HG02642 (cell line): ENCODE results near the gene KIAA0930.

Source experiments
- ATAC-seq: cut with Tn5 transposase; IDR thresholded peaks from one replicate; pipeline ENCODE4 v1.9.1; 2021; ENCODE audit warnings: mild to moderate bottlenecking; ENCODE audit not compliant: unreplicated experiment, poor library complexity

The KIAA0930 gene

GRCh38 chr22:45155050-45155840, 85.4 kb downstream of the KIAA0930 start:
- ATAC-seq = no peak

DNA sequence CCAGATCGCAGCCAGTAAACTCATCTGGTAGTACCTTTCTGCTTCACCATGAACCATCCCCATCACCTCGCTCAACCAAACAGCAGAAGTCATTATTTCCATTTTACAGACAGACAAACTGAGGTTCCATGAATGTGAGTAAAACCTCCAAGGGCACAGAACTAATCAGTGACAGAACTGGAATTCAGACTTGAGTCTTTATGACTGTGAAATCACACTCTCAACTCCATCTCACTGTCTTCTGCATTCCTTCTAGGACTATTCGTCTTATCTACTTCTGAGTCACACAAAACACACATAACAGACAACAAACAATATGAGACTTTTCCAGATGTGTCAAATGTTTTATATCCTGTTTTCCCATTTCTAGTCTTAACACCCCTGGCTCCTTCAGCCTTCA, 86.3 kb downstream of the KIAA0930 start:
- ATAC-seq = no peak

DNA sequence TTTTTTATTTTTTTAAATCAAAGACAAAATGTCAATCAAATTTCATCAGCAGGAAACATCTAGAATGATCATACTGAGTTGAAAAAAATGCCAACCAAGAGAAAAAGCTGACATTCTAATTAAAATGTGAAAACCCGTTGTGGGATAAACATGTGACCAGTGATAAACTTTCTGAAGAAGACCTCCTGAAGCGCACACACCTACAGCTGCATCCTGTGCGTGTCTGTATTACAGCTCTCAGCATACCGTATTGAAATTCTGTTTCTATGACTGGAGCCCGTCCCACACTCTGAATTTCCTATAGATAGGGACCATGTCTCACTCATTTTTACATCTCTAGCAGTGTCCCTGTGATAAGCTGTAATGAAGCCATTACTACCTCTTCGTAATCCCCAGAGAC, 89.2 kb downstream of the KIAA0930 start:
- no peak for ATAC-seq

DNA sequence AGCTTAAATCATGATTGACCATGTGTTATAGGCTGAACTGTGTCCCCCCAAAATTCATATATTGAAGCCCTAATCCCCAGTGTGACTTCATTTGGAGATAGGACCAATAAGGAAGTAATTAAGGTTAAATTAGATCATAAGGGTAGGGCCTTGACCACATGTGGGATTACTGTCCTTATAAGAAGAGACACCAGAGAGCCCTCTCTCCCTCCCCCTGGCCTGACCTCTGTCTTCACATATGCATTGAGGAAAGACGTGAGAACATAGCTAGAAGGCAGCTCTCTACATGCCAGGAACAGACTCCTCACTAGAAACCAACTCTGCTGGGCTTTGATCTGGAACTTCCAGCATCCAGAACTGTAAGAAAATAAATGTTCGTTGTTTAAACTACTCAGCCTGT, 90.6 kb downstream of the KIAA0930 start:
- no peak for ATAC-seq

GRCh38 chr22:45149671-45150070, 91.0 kb downstream of the KIAA0930 start:
- no peak for ATAC-seq

DNA sequence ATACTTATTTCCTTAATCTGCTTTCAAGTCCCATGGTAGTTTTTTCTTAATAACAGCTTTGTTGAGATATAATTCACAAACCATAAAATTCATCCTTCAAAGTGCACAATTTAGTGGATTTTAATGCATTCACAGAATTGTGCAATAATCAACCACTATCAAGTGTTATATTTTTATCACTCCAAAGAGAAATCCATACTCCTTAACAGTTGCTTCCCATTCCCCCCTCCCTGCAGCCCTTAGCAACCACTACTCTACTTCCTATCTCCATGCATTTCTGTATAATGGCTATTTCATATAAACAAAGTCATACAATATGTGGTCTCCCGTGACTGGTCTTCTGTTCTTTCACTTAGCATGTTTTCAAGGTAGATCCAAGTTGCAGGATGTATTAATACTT, 95.8 kb downstream of the KIAA0930 start:
- ATAC-seq = no peak

- no peak for ATAC-seq
Measured at GRCh38 chr22:45142376-45142775, 98.3 kb downstream of the KIAA0930 start.
